DND-41 (cell line): Measurements from ENCODE around the gene MARK2.

Source experiments
- CTCF ChIP-seq: IDR thresholded peaks from 2 replicates; pipeline ENCODE4 v1.5.1; 2012; ENCODE audit warnings: borderline replicate concordance, low read length, moderate library complexity, mild to moderate bottlenecking; ENCODE audit not compliant: poor library complexity, severe bottlenecking; ENCODE audit errors: extremely low read depth
- EZH2 ChIP-seq: IDR thresholded peaks from 3 replicates; pipeline ENCODE4 v1.6.1; 2012; ENCODE audit warnings: borderline replicate concordance, low read depth, mild to moderate bottlenecking, moderate library complexity, low read length, inconsistent platforms; ENCODE audit not compliant: severe bottlenecking

- no peak for TF ChIP-seq CTCF
- TF ChIP-seq EZH2 = no peak
Measured at GRCh38 chr11:63917692-63918506, 79.0 kb downstream of the MARK2 start.
